NCI-H526 (cell line): ENCODE results near the gene LZTR1.

ENCODE experiments used
- DNase-seq, 2 experiments: peaks; one replicate each; lab custom pipeline; 2025; lab: John Stamatoyannopoulos, UW

LZTR1 gene

GRCh38 chr22:20980938-20981722 lies 967 bp upstream of the LZTR1 start:
- no peak for DNase-seq

- DNase-seq = no peak
Observed at GRCh38 chr22:20982563-20982882, 426 bp downstream of the LZTR1 start.

- no peak for DNase-seq
Observed at GRCh38 chr22:20983081-20983771, 1.1 kb downstream of the LZTR1 start.

- no peak for DNase-seq
Observed at GRCh38 chr22:20985720-20986119, 3.6 kb downstream of the LZTR1 start.

- no peak for DNase-seq
Observed at GRCh38 chr22:20986365-20986764, 4.3 kb downstream of the LZTR1 start.

GRCh38 chr22:20987375-20987774 lies 5.3 kb downstream of the LZTR1 start:
- no peak for DNase-seq

GRCh38 chr22:20988573-20989322 lies 6.7 kb downstream of the LZTR1 start:
- no peak for DNase-seq

- no peak for DNase-seq
Observed at GRCh38 chr22:20989323-20990138, 7.4 kb downstream of the LZTR1 start.

GRCh38 chr22:20990184-20991180 lies 8.4 kb downstream of the LZTR1 start:
- no peak for DNase-seq

- no peak for DNase-seq
Observed at GRCh38 chr22:20991252-20992055, 9.4 kb downstream of the LZTR1 start.

- DNase-seq = no peak
Observed at GRCh38 chr22:20992056-20992442, 10.0 kb downstream of the LZTR1 start.

GRCh38 chr22:20992456-20993303 lies 10.6 kb downstream of the LZTR1 start:
- DNase-seq = no peak

GRCh38 chr22:20993304-20994127 lies 11.4 kb downstream of the LZTR1 start:
- no peak for DNase-seq

- no peak for DNase-seq
Observed at GRCh38 chr22:20994128-20994901, 12.2 kb downstream of the LZTR1 start.

GRCh38 chr22:20994902-20995241 lies 12.8 kb downstream of the LZTR1 start:
- no peak for DNase-seq

GRCh38 chr22:20995329-20996030 lies 13.4 kb downstream of the LZTR1 start:
- no peak for DNase-seq

GRCh38 chr22:20996031-20996410 lies 13.9 kb downstream of the LZTR1 start:
- DNase-seq = no peak
